Keratinocyte (primary cell): ENCODE results near the gene ARHGAP28. TPM values are rescaled to one million over a fixed set of nuclear protein-coding genes. Genes with fewer than 3 reads are reported as not detected.

Source experiments
- DNase-seq: peaks from one replicate; pipeline ENCODE4 v3.0.0-alpha.2; 2011; ENCODE audit warnings: low read depth, missing footprints, low spot score
- FAIRE-seq: peaks from 2 replicates; lab custom pipeline; 2011; peaks lifted over from hg19 to GRCh38; lab: Jason Lieb, UNC
- H2AFZ ChIP-seq: 2 replicates; pipeline ENCODE4 v1.6.0; 2012; ENCODE audit warnings: low read length, control low read depth, inconsistent platforms; ENCODE audit not compliant: control insufficient read depth
- H3K27ac ChIP-seq: 2 replicates; pipeline ENCODE4 v1.5.1; 2011; ENCODE audit warnings: low read length; ENCODE audit not compliant: control insufficient read depth, insufficient read depth
- H3K27me3 ChIP-seq: 3 replicates; pipeline ENCODE4 v1.6.0; 2011; ENCODE audit warnings: low read length; ENCODE audit not compliant: control insufficient read depth, insufficient read depth; ENCODE audit errors: extremely low read depth
- H3K36me3 ChIP-seq, 2 experiments: 2 replicates in 1 of 2; 3 replicates in 1 of 2; pipeline ENCODE4 v1.5.1; 2011; ENCODE audit warnings: low read length in 2 of 2, mild to moderate bottlenecking in 1 of 2; ENCODE audit not compliant: control insufficient read depth in 2 of 2, insufficient read depth in 2 of 2; ENCODE audit errors: extremely low read depth in 1 of 2
- H3K4me1 ChIP-seq: 3 replicates; pipeline ENCODE4 v1.5.1; 2011; ENCODE audit warnings: low read length; ENCODE audit not compliant: control insufficient read depth, insufficient read depth; ENCODE audit errors: extremely low read depth
- H3K4me2 ChIP-seq: 3 replicates; pipeline ENCODE4 v1.6.0; 2011; ENCODE audit warnings: low read depth, low read length; ENCODE audit not compliant: control insufficient read depth, insufficient read depth; ENCODE audit errors: extremely low read depth
- H3K4me3 ChIP-seq, 3 experiments: fragments of 200-600 bp in 1 of 3; sonication (generic) in 1 of 3; 2 replicates in 2 of 3; 3 replicates in 1 of 3; pipeline ENCODE4 v1.5.1; 2011 to 2016; ENCODE audit warnings: low read length in 3 of 3, mild to moderate bottlenecking in 3 of 3, control low read depth in 2 of 3, inconsistent platforms in 1 of 3, low read depth in 1 of 3, mixed read lengths in 1 of 3, mixed run types in 1 of 3, moderate library complexity in 1 of 3; ENCODE audit not compliant: control insufficient read depth in 2 of 3, insufficient read depth in 2 of 3; ENCODE audit errors: extremely low read depth in 1 of 3
- H3K79me2 ChIP-seq: 2 replicates; pipeline ENCODE4 v1.6.0; 2012; ENCODE audit warnings: low read length; ENCODE audit not compliant: control insufficient read depth, insufficient read depth
- H3K9ac ChIP-seq: 3 replicates; pipeline ENCODE4 v1.6.0; 2011; ENCODE audit warnings: low read length; ENCODE audit not compliant: control insufficient read depth, insufficient read depth; ENCODE audit errors: extremely low read depth
- H3K9me1 ChIP-seq: 3 replicates; pipeline ENCODE4 v1.6.0; 2011; ENCODE audit warnings: low read length; ENCODE audit not compliant: control insufficient read depth, insufficient read depth; ENCODE audit errors: extremely low read depth
- H3K9me3 ChIP-seq: 2 replicates; pipeline ENCODE4 v1.5.1; 2012; ENCODE audit warnings: low read depth, low read length; ENCODE audit not compliant: control insufficient read depth
- H4K20me1 ChIP-seq: 3 replicates; pipeline ENCODE4 v1.6.0; 2011; ENCODE audit warnings: low read length; ENCODE audit not compliant: control insufficient read depth, insufficient read depth; ENCODE audit errors: extremely low read depth
- EZH2 ChIP-seq: IDR thresholded peaks from one replicate; pipeline ENCODE4 v1.6.1; 2012; ENCODE audit warnings: inconsistent platforms, mild to moderate bottlenecking, low read length, moderate library complexity
- dilution Hi-C: fragments of 300-500 bp; cut with MboI; formaldehyde crosslinking; loops from one replicate; pipeline ENCODE4 v1.7.0; 2020; ENCODE audit warnings: low sequenced_read_pairs; ENCODE audit not compliant: extremely low pct_ligation_motif_present
- polyA plus RNA-seq, 5 experiments: library from polyadenylated mRNA; depleted of rRNA in 3 of 5; stranded (reverse) in 3 of 5; stranded (forward) in 1 of 5; unstranded in 1 of 5; fragments of >200 nt; gene quantifications; 1 replicate in 1 of 5; 2 replicates in 3 of 5; 3 replicates in 1 of 5; pipeline versions ENCODE4 v1.2.1 to v1.2.3, GENCODE V29; 2011 to 2012; ENCODE audit warnings: missing spikeins in 2 of 5, low read depth in 1 of 5, low replicate concordance in 1 of 5
- TF ChIP-seq, protein P1 (sequence below), 3 experiments: IDR thresholded peaks in 1 of 3; conservative IDR thresholded peaks in 1 of 3; optimal IDR thresholded peaks in 1 of 3; 2 replicates in 2 of 3; 3 replicates in 1 of 3; pipeline versions ENCODE3 to v1.5.1; 2011; ENCODE audit warnings: low read length in 3 of 3, mild to moderate bottlenecking in 3 of 3, moderate library complexity in 2 of 3, control low read depth in 1 of 3, inconsistent platforms in 1 of 3; ENCODE audit not compliant: insufficient read depth in 2 of 3; ENCODE audit errors: extremely low read depth in 1 of 3

The ARHGAP28 gene
- polyA plus RNA-seq, 1 donor (not counting 4 experiments of a cell fraction or from before 2014, with no cell fraction given), result 0.43 TPM

DNA sequence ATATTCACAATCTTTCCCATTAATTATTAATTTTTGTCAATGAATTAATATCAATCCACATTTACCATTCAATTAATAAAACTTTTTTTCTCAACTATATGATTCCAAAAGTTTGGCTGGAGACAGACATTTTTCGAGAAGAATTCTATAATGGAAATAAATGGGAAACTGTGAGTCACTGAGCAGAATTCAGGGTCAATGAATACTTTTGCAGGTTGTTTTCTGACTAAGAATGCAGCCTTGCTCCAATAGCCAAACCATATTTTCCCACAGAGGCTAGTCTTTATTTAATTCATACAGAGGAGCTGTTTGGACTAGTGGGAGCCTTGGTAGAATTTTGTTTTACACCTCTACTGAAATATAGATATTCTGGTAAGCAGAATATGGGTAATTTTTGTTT is 82.3 kb downstream of the ARHGAP28 start:
- dilution Hi-C loops, result no loop called here
- H3K4me1 ChIP-seq, result no peaks in the 10 kb centered on the region
- H3K36me3 ChIP-seq, result no peaks in the 10 kb centered on the region
- FAIRE-seq (no peak), DNase-seq (no peak)
- H4K20me1 ChIP-seq, result no peaks in the 10 kb centered on the region
- H2AFZ ChIP-seq, result no peak overlapping the region
- TF ChIP-seq EZH2, result no peak
- TF ChIP-seq, protein P1, sequence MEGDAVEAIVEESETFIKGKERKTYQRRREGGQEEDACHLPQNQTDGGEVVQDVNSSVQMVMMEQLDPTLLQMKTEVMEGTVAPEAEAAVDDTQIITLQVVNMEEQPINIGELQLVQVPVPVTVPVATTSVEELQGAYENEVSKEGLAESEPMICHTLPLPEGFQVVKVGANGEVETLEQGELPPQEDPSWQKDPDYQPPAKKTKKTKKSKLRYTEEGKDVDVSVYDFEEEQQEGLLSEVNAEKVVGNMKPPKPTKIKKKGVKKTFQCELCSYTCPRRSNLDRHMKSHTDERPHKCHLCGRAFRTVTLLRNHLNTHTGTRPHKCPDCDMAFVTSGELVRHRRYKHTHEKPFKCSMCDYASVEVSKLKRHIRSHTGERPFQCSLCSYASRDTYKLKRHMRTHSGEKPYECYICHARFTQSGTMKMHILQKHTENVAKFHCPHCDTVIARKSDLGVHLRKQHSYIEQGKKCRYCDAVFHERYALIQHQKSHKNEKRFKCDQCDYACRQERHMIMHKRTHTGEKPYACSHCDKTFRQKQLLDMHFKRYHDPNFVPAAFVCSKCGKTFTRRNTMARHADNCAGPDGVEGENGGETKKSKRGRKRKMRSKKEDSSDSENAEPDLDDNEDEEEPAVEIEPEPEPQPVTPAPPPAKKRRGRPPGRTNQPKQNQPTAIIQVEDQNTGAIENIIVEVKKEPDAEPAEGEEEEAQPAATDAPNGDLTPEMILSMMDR (optimal IDR thresholded peaks at IDR 0.05 in 1 of 3, IDR thresholded peaks at IDR 0.05 in 1 of 3, conservative IDR thresholded peaks at IDR 0.05 in 1 of 3; ENCODE audit: extremely low read depth in 1 of 3, insufficient read depth in 2 of 3, low read length in 3 of 3), result no peak
- H3K79me2 ChIP-seq, result no peaks in the 10 kb centered on the region
- no peak overlapping the region for H3K27ac ChIP-seq
- no peak overlapping the region for H3K4me3 ChIP-seq
- no peaks in the 10 kb centered on the region for H3K9me3 ChIP-seq
- peaks cover 2% of the 10 kb centered on the region for H3K27me3 ChIP-seq
- H3K4me2 ChIP-seq, result no peak overlapping the region
- H3K9me1 ChIP-seq, result no peaks in the 10 kb centered on the region
- H3K9ac ChIP-seq, result no peak overlapping the region

DNA sequence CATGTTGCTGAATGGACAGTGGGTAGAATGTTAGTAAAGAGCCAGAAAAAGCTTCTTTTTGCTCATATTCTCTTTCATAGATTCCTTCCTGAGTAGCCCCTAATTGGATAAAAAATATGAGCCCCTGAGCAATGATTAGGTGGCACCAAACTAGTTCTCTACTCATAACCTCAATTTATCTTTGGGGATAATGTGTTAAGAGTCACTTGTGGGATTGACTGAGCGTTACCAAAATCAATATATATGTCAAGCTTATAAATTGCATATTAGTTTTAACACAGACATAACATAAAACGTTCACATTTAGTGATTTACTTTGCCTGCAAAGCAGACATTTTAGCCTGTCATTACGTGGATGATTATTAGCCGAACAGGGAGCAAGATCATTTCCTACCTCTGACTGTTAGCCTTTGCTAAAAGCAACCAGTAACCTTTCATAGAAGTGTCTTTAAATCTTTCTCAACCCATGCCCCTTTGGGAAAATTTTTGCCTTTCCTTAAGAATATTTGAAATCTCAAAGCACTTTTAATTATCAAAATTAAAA is 85.4 kb downstream of the ARHGAP28 start:
- dilution Hi-C loops, result no loop called here

More for the DNA sequence above, 85.4 kb downstream of the ARHGAP28 start:
- H3K36me3 ChIP-seq, result no peaks in the 10 kb centered on the region
- no peak overlapping the region for H3K27ac ChIP-seq
- no peak for DNase-seq
- H3K9me3 ChIP-seq, result no peaks in the 10 kb centered on the region
- H3K4me1 ChIP-seq, result no peaks in the 10 kb centered on the region
- no peak overlapping the region for H3K4me2 ChIP-seq
- peaks cover 2% of the 10 kb centered on the region for H3K27me3 ChIP-seq
- TF ChIP-seq EZH2, result no peak
- TF ChIP-seq, protein P1 (optimal IDR thresholded peaks at IDR 0.05 in 1 of 3, IDR thresholded peaks at IDR 0.05 in 1 of 3, conservative IDR thresholded peaks at IDR 0.05 in 1 of 3; ENCODE audit: extremely low read depth in 1 of 3, insufficient read depth in 2 of 3, low read length in 3 of 3), result no peak
- no peaks in the 10 kb centered on the region for H3K79me2 ChIP-seq
- H4K20me1 ChIP-seq, result no peaks in the 10 kb centered on the region
- H2AFZ ChIP-seq, result no peak overlapping the region
- H3K9ac ChIP-seq, result no peak overlapping the region
- no peaks in the 10 kb centered on the region for H3K9me1 ChIP-seq
- H3K4me3 ChIP-seq, result no peak overlapping the region
- FAIRE-seq, result no peak
